Endothelial cell of umbilical vein (primary cell): Measurements from ENCODE around the gene SYNDIG1. TPM values are rescaled to one million over a fixed set of nuclear protein-coding genes. Genes with fewer than 3 reads are reported as not detected.

ENCODE experiments used
- BruUV-seq: library from RNA; stranded (reverse); fragments of 400-500 nt; replicated peaks from 2 replicates; lab custom pipeline; 2021; lab: Mats Ljungman, UMichigan
- CTCF ChIA-PET: fragments of 300-600, 350-600 bp; sonication (Branson Sonifier 250); formaldehyde crosslinking; loops from one replicate; lab custom pipeline; 2021; ENCODE audit warnings: antibody characterized with exemption, inconsistent platforms; lab: Charles Lee
- POLR2A ChIA-PET: fragments of 300-600, 350-600 bp; sonication (Branson Sonifier 250); formaldehyde crosslinking; loops from one replicate; lab custom pipeline; 2021; ENCODE audit warnings: antibody characterized with exemption, inconsistent platforms; lab: Charles Lee
- DNase-seq: peaks from one replicate; pipeline ENCODE4 v3.0.0-alpha.2; 2011; ENCODE audit warnings: low read depth, low spot score
- FAIRE-seq: peaks from 2 replicates; lab custom pipeline; 2011; peaks lifted over from hg19 to GRCh38; lab: Jason Lieb, UNC
- H2AFZ ChIP-seq: 2 replicates; pipeline ENCODE4 v1.6.0; 2012; ENCODE audit warnings: low read depth, low read length, control low read depth, inconsistent platforms
- H3K27ac ChIP-seq: 2 replicates; pipeline ENCODE4 v1.5.1; 2011; ENCODE audit warnings: low read depth, mild to moderate bottlenecking, control low read depth, low read length, moderate library complexity; ENCODE audit not compliant: insufficient read depth
- H3K27me3 ChIP-seq, 2 experiments: 2 replicates each; pipeline versions ENCODE4 v1.6.0 to v1.6.1; 2011; ENCODE audit warnings: low read length in 2 of 2, mixed read lengths in 1 of 2; ENCODE audit not compliant: control insufficient read depth in 2 of 2, insufficient read depth in 2 of 2
- H3K36me3 ChIP-seq, 2 experiments: 2 replicates in 1 of 2; 3 replicates in 1 of 2; pipeline ENCODE4 v1.5.1; 2011; ENCODE audit warnings: low read length in 2 of 2, mild to moderate bottlenecking in 1 of 2, moderate library complexity in 1 of 2; ENCODE audit not compliant: control insufficient read depth in 2 of 2, insufficient read depth in 2 of 2; ENCODE audit errors: extremely low read depth in 1 of 2
- H3K4me1 ChIP-seq: 3 replicates; pipeline ENCODE4 v1.5.1; 2011; ENCODE audit warnings: mild to moderate bottlenecking, low read length; ENCODE audit not compliant: control insufficient read depth, insufficient read depth; ENCODE audit errors: extremely low read depth
- H3K4me2 ChIP-seq: 2 replicates; pipeline ENCODE4 v1.6.1; 2011; ENCODE audit warnings: low read length, control low read depth, mixed read lengths; ENCODE audit not compliant: insufficient read depth
- H3K4me3 ChIP-seq, 3 experiments: fragments of 200-600 bp in 1 of 3; sonication (generic), shearing (Covaris generic) in 1 of 3; replicated peaks in 1 of 3; 2 replicates each; pipeline ENCODE4 v1.5.1; 2011 to 2016; ENCODE audit warnings: control low read depth in 3 of 3, low read length in 3 of 3, mild to moderate bottlenecking in 2 of 3, inconsistent platforms in 1 of 3, low read depth in 1 of 3, moderate library complexity in 1 of 3; ENCODE audit not compliant: insufficient read depth in 1 of 3
- H3K79me2 ChIP-seq: 2 replicates; pipeline ENCODE4 v1.6.0; 2012; ENCODE audit warnings: low read length, inconsistent platforms; ENCODE audit not compliant: control insufficient read depth, insufficient read depth
- H3K9ac ChIP-seq: replicated peaks from 2 replicates; pipeline ENCODE3; 2011; ENCODE audit warnings: low read length, control low read depth; ENCODE audit not compliant: insufficient read depth; ENCODE audit errors: extremely low read depth
- H3K9me1 ChIP-seq: replicated peaks from 3 replicates; pipeline ENCODE4 v1.6.0; 2011; ENCODE audit warnings: mild to moderate bottlenecking, low read length; ENCODE audit not compliant: control insufficient read depth, insufficient read depth; ENCODE audit errors: extremely low read depth
- H3K9me3 ChIP-seq: replicated peaks from 2 replicates; pipeline ENCODE4 v1.5.1; 2012; ENCODE audit warnings: low read length, inconsistent platforms; ENCODE audit not compliant: control insufficient read depth, insufficient read depth
- H4K20me1 ChIP-seq: replicated peaks from 2 replicates; pipeline ENCODE3; 2011; ENCODE audit warnings: mild to moderate bottlenecking, low read length; ENCODE audit not compliant: control insufficient read depth, insufficient read depth; ENCODE audit errors: extremely low read depth
- EZH2 ChIP-seq: IDR thresholded peaks from 2 replicates; pipeline ENCODE4 v1.6.1; 2012; ENCODE audit warnings: borderline replicate concordance, low read depth, mild to moderate bottlenecking, moderate library complexity, low read length, inconsistent platforms; ENCODE audit not compliant: severe bottlenecking
- FOS ChIP-seq: IDR thresholded peaks from 2 replicates; pipeline ENCODE4 v1.6.1; 2011; ENCODE audit warnings: mild to moderate bottlenecking, low read length, moderate library complexity, borderline replicate concordance; ENCODE audit not compliant: insufficient read depth
- GATA2 ChIP-seq: IDR thresholded peaks from 2 replicates; pipeline ENCODE4 v1.7.0; 2011; ENCODE audit warnings: low read depth, mild to moderate bottlenecking, moderate library complexity, mixed read lengths, low read length; ENCODE audit not compliant: insufficient read length, insufficient read depth
- JUN ChIP-seq: IDR thresholded peaks from 2 replicates; pipeline ENCODE4 v1.6.1; 2011; ENCODE audit warnings: borderline replicate concordance, low read depth; ENCODE audit not compliant: insufficient read length, insufficient read depth
- MAX ChIP-seq: IDR thresholded peaks from 2 replicates; pipeline ENCODE4 v1.6.1; 2011; ENCODE audit not compliant: insufficient read depth, insufficient read length
- MYC ChIP-seq: IDR thresholded peaks from one replicate; pipeline ENCODE4 v1.6.1; 2011; ENCODE audit warnings: mild to moderate bottlenecking, low read depth, low read length
- POLR2A ChIP-seq: IDR thresholded peaks from 2 replicates; pipeline ENCODE4 v1.6.1; 2012; ENCODE audit warnings: low read depth, mild to moderate bottlenecking, control low read depth, low read length
- POLR2AphosphoS5 ChIP-seq: IDR thresholded peaks from 2 replicates; pipeline ENCODE4 v1.6.1; 2012; ENCODE audit warnings: low read depth, mild to moderate bottlenecking, control low read depth, low read length, moderate library complexity; ENCODE audit not compliant: insufficient read depth
- dilution Hi-C: fragments of 300-500 bp; cut with MboI; formaldehyde crosslinking; loops from one replicate; pipeline ENCODE4 v1.15.0; 2019; ENCODE audit warnings: low sequenced_read_pairs; ENCODE audit not compliant: extremely low pct_ligation_motif_present
- intact Hi-C: fragments of 100-400 bp; cut with micrococcal nuclease; formaldehyde crosslinking; loops from one replicate; pipeline ENCODE4 v1.10.0; 2022
- polyA plus RNA-seq, 4 experiments: library from polyadenylated mRNA; depleted of rRNA in 3 of 4; stranded (reverse) in 3 of 4; unstranded in 1 of 4; fragments of >200 nt; gene quantifications; 2 replicates each; pipeline versions ENCODE4 v1.2.1 to v1.2.3, GENCODE V29; 2011 to 2012; ENCODE audit warnings: missing spikeins in 1 of 4
- total RNA-seq: library from RNA; stranded (reverse); gene quantifications from 2 replicates; pipeline ENCODE4 v1.2.3, GENCODE V29; 2021
- TF ChIP-seq, protein P1 (sequence below), 2 donors: IDR thresholded peaks; 1 replicate in 1 of 2; 2 replicates in 1 of 2; pipeline ENCODE4 v1.5.1; 2011; ENCODE audit warnings: low read length in 2 of 2, mild to moderate bottlenecking in 2 of 2, moderate library complexity in 2 of 2, control low read depth in 1 of 2, inconsistent platforms in 1 of 2, low read depth in 1 of 2; ENCODE audit not compliant: insufficient read depth in 1 of 2; ENCODE audit errors: extremely low read depth in 1 of 2

The SYNDIG1 gene
- total and polyA plus RNA-seq, 2 donors (not counting 3 experiments of a cell fraction or from before 2014, with no cell fraction given), result not detected

GRCh38 chr20:24531202-24531601, 61.8 kb downstream of the SYNDIG1 start:
- TF ChIP-seq POLR2A (no peak), JUN (no peak), EZH2 (no peak), FOS (no peak), MAX (no peak), GATA2 (no peak), MYC (no peak), POLR2AphosphoS5 (no peak)
- TF ChIP-seq, protein P1, sequence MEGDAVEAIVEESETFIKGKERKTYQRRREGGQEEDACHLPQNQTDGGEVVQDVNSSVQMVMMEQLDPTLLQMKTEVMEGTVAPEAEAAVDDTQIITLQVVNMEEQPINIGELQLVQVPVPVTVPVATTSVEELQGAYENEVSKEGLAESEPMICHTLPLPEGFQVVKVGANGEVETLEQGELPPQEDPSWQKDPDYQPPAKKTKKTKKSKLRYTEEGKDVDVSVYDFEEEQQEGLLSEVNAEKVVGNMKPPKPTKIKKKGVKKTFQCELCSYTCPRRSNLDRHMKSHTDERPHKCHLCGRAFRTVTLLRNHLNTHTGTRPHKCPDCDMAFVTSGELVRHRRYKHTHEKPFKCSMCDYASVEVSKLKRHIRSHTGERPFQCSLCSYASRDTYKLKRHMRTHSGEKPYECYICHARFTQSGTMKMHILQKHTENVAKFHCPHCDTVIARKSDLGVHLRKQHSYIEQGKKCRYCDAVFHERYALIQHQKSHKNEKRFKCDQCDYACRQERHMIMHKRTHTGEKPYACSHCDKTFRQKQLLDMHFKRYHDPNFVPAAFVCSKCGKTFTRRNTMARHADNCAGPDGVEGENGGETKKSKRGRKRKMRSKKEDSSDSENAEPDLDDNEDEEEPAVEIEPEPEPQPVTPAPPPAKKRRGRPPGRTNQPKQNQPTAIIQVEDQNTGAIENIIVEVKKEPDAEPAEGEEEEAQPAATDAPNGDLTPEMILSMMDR (IDR thresholded peaks at IDR 0.05; ENCODE audit: extremely low read depth in 1 of 2, insufficient read depth in 1 of 2, low read depth in 1 of 2, low read length in 2 of 2), result no peak
- no peaks in the 10 kb centered on the region for H3K9me1 ChIP-seq
- DNase-seq, result no peak
- peaks cover 7% of the 10 kb centered on the region for H3K9me3 ChIP-seq
- H3K36me3 ChIP-seq, result no peaks in the 10 kb centered on the region
- H3K4me2 ChIP-seq, result no peak overlapping the region
- H3K79me2 ChIP-seq, result no peaks in the 10 kb centered on the region
- intact Hi-C loops (no loop called here), dilution Hi-C loops (no loop called here)
- no peak overlapping the region for H3K4me3 ChIP-seq
- H3K27me3 ChIP-seq, result no peaks in the 10 kb centered on the region
- H3K9ac ChIP-seq, result no peak overlapping the region
- CTCF ChIA-PET, result no interaction called here
- no peak for FAIRE-seq
- no TSS peak for BruUV-seq
- POLR2A ChIA-PET, result no interaction called here
- no peaks in the 10 kb centered on the region for H4K20me1 ChIP-seq
- no peak overlapping the region for H3K27ac ChIP-seq
- H2AFZ ChIP-seq, result no peak overlapping the region
- H3K4me1 ChIP-seq, result no peaks in the 10 kb centered on the region
